Activated naive CD8-positive, alpha-beta T cell treated with anti-CD3 and anti-CD28 coated beads, Interleukin-2, amount 50 U/mL, for 24 hours (primary cell): Measurements from ENCODE around the gene FAM83G.
"Not testable (repeated sequence)": the region's sequence is repeated elsewhere in the genome, so short reads cannot be mapped to it uniquely, and the experiment has no call there.

Experiments used
- ATAC-seq: fragments of 150-1000 bp; cut with Tn5 transposase; one replicate; pipeline ENCODE4 v1.10.0; 2021
- DNase-seq: peaks from one replicate; pipeline ENCODE4 v3.0.0; 2021
- H3K27ac Mint-ChIP-seq: one replicate; pipeline ENCODE4 v1.8.0; 2021; ENCODE audit warnings: mild to moderate bottlenecking, mixed read lengths
- H3K27me3 Mint-ChIP-seq: one replicate; pipeline ENCODE4 v1.8.0; 2021; ENCODE audit warnings: mixed read lengths
- H3K36me3 Mint-ChIP-seq: one replicate; pipeline ENCODE4 v1.8.0; 2021; ENCODE audit warnings: low read depth, mixed read lengths
- H3K4me1 Mint-ChIP-seq: one replicate; pipeline ENCODE4 v1.8.0; 2021; ENCODE audit warnings: mixed read lengths
- H3K4me3 Mint-ChIP-seq: one replicate; pipeline ENCODE4 v1.8.0; 2021; ENCODE audit warnings: mild to moderate bottlenecking, moderate library complexity, mixed read lengths
- H3K9me3 Mint-ChIP-seq: one replicate; pipeline ENCODE4 v1.8.0; 2021; ENCODE audit warnings: mixed read lengths

FAM83G gene, protein sequence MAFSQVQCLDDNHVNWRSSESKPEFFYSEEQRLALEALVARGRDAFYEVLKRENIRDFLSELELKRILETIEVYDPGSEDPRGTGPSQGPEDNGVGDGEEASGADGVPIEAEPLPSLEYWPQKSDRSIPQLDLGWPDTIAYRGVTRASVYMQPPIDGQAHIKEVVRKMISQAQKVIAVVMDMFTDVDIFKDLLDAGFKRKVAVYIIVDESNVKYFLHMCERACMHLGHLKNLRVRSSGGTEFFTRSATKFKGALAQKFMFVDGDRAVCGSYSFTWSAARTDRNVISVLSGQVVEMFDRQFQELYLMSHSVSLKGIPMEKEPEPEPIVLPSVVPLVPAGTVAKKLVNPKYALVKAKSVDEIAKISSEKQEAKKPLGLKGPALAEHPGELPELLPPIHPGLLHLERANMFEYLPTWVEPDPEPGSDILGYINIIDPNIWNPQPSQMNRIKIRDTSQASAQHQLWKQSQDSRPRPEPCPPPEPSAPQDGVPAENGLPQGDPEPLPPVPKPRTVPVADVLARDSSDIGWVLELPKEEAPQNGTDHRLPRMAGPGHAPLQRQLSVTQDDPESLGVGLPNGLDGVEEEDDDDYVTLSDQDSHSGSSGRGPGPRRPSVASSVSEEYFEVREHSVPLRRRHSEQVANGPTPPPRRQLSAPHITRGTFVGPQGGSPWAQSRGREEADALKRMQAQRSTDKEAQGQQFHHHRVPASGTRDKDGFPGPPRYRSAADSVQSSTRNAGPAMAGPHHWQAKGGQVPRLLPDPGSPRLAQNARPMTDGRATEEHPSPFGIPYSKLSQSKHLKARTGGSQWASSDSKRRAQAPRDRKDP

DNA sequence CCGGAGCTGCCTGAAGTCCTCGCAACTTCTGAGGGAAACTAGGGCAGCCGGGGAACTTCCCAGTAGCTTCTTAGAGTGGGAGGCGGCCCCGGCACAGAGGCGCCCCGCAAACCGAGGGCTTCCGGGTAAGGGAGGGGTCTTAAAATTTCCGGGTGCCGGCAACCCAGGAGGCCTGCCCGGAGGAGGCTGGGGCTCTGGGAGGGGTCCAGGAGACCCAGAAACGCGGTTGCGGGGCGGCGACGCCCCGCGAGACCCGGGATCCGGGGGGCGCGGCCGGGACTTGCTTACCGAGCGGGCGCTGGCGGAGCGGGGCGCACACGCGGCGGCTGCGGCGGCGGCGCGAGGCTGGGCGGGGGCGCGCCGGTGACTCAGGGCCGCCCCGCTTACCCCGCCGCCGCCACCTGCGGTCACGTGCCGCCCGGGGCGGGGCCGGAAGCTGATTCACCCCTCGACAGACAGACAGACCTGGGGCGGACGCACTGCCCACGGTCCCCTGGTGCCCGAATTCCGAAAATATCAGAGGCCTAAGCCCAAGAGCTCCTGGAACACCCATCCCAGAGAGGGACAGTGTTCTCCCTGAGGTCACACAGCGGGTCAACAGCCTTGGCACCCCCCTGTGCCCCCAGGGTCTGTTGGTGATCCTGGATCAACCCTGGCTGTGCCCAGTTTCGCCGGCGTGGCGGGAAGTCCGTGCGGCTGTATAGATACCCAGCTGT is at the start of gene FAM83G:
Gene FAM83G, minus strand, starts transcription at position 344 of the 716 bp plus-strand sequence. CDS start 723 bp downstream, outside the sequence.
- H3K27me3 Mint-ChIP-seq = no peaks in the 10 kb centered on the region
- DNase-seq = peak; percentile 91
- H3K4me1 Mint-ChIP-seq = peaks cover 24% of the 10 kb centered on the region

DNA sequence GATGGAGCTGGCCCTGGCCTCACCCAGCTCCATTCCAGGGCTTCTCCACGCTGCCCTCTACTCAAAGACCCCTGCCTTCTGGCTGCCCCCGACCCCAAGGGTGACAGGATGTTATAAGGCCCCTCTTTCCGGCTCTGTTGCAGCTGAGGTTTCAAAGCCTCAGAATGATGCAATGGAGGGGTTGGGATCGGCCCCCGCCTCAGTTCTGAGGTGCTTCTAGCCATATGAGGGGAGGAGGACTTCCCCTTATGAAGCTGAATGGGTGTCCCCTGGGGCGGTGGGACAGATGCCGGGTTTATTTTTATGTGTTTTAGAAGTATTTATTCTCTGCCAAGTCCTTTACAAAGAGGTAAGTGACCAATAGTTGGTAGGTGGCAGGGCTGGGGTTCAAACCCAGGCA is 44.3 kb upstream of the FAM83G start:
- H3K4me1 Mint-ChIP-seq, H3K36me3 Mint-ChIP-seq, H3K27me3 Mint-ChIP-seq, H3K4me3 Mint-ChIP-seq, H3K9me3 Mint-ChIP-seq, DNase-seq, H3K27ac Mint-ChIP-seq, ATAC-seq: not testable (repeated sequence)

More for the DNA sequence above, at the start of gene FAM83G:
- Mint-ChIP-seq H3K27ac (peak within 1 kb of the TSS; percentile 76), H3K36me3 (peaks cover 6% of the 10 kb centered on the region), H3K4me3 (peak within 1 kb of the TSS; percentile 85), H3K9me3 (no peaks in the 10 kb centered on the region)
- peak; percentile 88 for ATAC-seq

DNA sequence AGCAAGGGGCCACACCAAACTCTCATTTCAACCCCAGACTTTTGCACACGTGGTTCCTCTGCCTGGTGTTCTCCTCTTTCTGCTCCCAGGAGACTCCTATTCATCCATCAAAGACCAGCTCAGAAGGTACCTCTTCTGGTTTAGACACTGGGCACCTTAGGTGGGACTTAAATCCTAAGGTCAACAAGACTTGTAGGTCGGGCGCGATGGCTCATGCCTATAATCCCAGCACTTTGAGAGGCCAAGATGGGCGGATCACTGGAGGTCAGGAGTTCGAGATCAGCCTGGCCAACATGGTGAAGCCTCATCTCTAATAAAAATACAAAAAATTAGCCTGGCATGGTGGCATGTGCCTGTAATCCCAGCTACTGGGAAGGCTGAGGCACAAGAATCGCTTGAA is 42.9 kb upstream of the FAM83G start:
- H3K27me3 Mint-ChIP-seq, H3K36me3 Mint-ChIP-seq, H3K9me3 Mint-ChIP-seq, H3K4me3 Mint-ChIP-seq, ATAC-seq, H3K27ac Mint-ChIP-seq, DNase-seq, H3K4me1 Mint-ChIP-seq: not testable (repeated sequence)

DNA sequence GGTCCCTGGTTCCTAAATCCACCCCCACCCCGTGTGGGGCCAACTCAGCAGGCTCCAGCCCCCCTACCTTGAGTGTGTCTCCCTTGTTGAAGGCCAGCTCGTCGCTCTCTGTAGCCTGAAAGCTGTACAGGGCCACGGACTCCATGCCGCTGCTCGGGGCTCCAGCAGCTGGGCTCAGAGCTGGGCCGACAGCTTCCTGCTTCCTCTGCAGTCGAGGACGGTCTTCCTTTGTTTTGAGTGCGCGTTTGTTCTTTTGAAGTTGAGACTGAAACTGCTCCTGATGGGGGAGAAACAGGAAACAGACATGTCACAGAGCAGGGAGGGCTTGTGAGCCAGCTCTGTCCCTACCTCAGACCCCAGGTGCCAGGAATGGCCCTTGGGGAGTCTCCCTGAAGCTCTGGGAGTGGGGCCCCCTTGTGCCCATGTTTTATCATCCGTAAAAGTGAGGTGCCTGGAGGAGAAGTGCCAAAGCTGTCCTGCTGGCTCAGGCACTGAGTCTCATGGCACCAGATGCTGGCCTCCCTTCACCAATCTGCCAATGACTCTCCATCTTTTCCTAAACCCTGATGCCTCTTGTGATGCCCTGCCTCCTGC is 42.3 kb upstream of the FAM83G start, which contains the start of gene GRAP:
Gene GRAP, minus strand, starts transcription at position 176 of the 594 bp plus-strand sequence. Its CDS starts 31 bp downstream, at position 145.
- H3K9me3 Mint-ChIP-seq, H3K27me3 Mint-ChIP-seq, H3K4me1 Mint-ChIP-seq, H3K36me3 Mint-ChIP-seq, DNase-seq, H3K27ac Mint-ChIP-seq, H3K4me3 Mint-ChIP-seq: not testable (repeated sequence)
- ATAC-seq = peak; percentile 51

DNA sequence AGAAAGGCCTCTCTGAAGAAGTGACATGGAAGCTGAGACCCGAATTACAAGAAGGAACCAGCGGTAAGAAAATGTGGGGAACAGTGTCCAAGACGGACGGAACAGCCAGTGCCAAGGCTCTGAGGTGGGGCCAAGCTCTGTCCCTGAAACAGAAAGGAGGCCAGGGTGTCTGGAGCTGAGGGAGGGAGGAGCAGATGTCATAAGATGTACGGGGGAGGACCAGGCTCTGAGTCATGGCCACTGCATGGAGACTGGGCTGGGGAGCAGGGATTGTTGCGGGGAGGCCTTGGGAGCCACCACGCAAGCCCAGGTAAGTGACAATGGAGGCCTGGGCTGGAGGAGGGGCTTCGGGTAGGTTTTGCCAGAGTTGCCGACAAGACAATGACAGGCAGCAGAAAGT is 40.1 kb upstream of the FAM83G start:
- peak; percentile 51 for ATAC-seq
- H3K4me3 Mint-ChIP-seq, DNase-seq, H3K36me3 Mint-ChIP-seq, H3K27me3 Mint-ChIP-seq, H3K4me1 Mint-ChIP-seq, H3K27ac Mint-ChIP-seq, H3K9me3 Mint-ChIP-seq: not testable (repeated sequence)

DNA sequence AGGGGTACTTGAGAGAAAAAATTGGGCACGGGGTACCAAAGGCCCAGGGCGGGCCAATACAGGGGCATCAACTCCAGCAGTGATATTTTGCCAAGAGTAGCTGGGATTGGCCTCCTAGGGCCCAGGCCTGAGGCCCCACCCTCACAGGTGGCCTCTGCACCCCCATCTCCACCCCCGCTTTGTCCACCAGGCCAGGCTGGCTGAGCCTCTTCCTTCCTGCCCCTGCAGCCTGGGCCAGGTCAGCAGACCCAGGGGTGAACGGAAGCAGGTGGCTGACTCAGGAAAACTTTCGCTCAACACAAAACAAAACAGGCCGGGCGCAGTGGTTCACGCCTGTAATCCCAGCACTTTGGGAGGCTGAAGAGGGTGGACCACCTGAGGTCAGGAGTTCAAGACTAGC is 38.5 kb upstream of the FAM83G start:
- not testable (repeated sequence) for DNase-seq, H3K36me3 Mint-ChIP-seq, H3K4me1 Mint-ChIP-seq, H3K4me3 Mint-ChIP-seq, H3K27me3 Mint-ChIP-seq, ATAC-seq, H3K27ac Mint-ChIP-seq, H3K9me3 Mint-ChIP-seq

DNA sequence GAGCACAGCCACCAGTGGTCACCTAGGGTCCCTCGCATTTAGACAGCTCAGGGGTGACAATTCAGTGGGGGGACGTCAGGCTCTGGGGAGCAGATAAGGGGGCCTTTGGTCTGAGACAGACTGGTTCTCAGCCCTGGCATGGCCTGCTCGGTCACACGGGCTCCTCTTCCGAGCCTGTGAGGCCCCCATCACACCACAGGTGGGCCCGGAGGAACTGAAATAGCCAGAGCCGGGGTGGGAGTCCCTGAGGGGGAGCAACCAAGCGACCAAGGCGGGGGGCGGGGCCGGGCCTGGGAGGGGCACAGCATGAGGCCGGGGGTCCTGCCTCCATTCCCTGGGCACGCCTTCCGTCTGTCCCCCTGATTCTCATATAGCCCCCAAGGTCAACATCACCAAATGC is 37.8 kb upstream of the FAM83G start:
- not testable (repeated sequence) for H3K27ac Mint-ChIP-seq, H3K4me1 Mint-ChIP-seq, ATAC-seq, H3K9me3 Mint-ChIP-seq, H3K27me3 Mint-ChIP-seq, H3K4me3 Mint-ChIP-seq, H3K36me3 Mint-ChIP-seq, DNase-seq

DNA sequence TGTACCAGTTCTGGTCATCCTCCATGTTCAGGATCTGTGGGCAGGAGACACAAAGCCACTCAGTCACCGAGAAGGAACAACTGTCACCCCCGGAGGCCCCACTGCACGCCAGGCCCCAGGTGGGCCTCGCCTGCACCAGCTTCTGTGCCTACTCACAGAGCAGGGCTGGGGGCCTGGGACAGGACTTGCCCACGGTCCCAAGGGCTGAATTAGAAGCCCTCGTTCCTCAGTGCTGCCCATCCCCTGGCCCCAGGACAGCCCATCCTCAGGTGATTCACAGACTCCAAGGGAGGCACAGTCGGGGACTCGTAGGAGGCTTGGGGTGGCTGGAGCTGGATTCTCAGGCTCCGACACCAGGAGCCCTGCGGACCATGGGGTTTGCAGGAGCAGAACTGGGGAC is 37.3 kb upstream of the FAM83G start:
- not testable (repeated sequence) for H3K9me3 Mint-ChIP-seq

DNA sequence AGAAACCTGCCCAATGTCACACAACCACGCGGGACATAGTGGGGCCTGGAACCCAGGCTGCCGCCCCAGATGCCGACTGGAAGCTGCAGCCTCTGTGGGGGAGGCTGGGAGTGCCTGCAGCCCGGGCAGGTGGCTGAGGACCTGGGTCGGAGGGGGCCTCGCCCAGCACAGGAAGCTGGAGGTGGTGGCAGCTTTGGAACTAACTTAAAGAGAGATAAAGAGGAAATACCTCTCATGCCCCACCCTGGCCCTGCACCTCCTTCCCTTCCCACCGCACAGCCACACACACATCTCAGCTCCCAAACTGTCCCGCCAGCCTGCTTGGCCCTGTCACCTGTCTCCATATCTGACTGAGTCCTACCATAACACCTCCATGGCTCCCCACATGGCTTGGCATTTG is 35.8 kb upstream of the FAM83G start:
- H3K27me3 Mint-ChIP-seq, H3K4me1 Mint-ChIP-seq, H3K4me3 Mint-ChIP-seq, H3K9me3 Mint-ChIP-seq, H3K36me3 Mint-ChIP-seq, DNase-seq, ATAC-seq: not testable (repeated sequence)
- peak overlapping the region; percentile 60 for H3K27ac Mint-ChIP-seq

More for the DNA sequence above, 37.3 kb upstream of the FAM83G start:
- H3K4me3 Mint-ChIP-seq, H3K27me3 Mint-ChIP-seq, H3K4me1 Mint-ChIP-seq, ATAC-seq, H3K27ac Mint-ChIP-seq, H3K36me3 Mint-ChIP-seq, DNase-seq: not testable (repeated sequence)

DNA sequence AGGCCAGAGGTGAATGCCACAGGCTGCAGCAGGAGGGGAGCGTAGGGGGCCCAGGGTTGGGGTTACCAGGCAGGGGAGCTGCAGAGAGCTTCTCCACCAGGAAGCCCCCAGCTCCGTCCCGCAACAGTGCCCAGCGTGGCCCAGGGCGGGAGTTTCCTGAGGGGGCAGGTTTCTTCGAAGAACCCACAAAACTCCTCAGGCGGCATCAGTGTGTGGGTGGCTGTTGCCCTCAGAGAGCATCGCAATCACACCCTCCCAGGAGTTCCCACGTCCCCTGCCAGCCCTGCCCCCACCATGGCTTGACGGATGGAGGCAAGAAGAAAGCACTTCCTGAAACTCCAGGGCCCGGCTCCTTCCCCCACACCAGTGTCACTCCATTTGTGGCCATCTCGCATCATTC is 34.2 kb upstream of the FAM83G start:
- H3K4me1 Mint-ChIP-seq = not testable (repeated sequence)

DNA sequence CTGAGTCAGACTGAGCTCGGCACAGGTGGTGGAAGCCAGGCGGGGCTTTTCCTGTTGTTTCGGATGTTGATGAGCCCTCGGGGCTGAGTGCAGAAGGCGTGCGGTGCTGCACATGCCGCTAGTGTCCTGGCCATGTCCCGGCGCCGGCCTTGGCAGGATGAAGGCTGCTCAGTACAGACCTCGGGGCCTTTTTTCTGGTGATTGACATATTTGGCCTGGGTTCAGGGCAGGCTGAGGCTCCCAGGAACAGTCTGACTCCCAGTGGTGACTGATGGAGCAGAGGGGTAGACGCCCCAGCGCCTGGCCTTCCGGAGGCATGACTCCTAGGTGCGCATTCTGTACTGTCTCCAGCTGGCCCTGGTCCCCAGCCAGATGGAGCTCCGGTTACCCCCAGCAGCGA is 33.4 kb upstream of the FAM83G start:
- not testable (repeated sequence) for DNase-seq, H3K9me3 Mint-ChIP-seq, H3K27me3 Mint-ChIP-seq, H3K4me1 Mint-ChIP-seq, H3K36me3 Mint-ChIP-seq, H3K4me3 Mint-ChIP-seq, H3K27ac Mint-ChIP-seq
- peak; percentile 8 for ATAC-seq

More for the DNA sequence above, 34.2 kb upstream of the FAM83G start:
- not testable (repeated sequence) for H3K27me3 Mint-ChIP-seq, H3K27ac Mint-ChIP-seq, H3K9me3 Mint-ChIP-seq, H3K4me3 Mint-ChIP-seq, H3K36me3 Mint-ChIP-seq, DNase-seq
- ATAC-seq = peak; percentile 45

DNA sequence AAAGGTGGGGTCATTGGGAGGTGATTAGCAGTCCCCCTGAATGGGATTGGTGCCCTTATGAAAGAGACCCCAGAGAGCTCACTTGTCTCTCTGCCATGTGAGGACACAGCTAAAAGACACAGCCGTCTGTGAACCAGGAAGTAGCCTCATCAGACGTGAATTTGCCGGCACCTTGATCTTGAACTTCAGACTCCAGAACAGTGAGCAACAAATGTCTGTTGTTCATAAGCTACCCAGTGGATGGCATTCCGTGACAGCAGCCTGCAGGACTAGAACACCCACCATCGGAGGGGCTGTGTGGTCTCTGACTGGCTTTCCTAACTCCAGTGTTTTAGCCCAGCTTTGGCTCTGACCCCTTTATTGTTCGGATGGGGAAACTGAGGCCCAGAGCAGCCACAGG is 33.0 kb upstream of the FAM83G start:
- ATAC-seq, H3K4me1 Mint-ChIP-seq, H3K27me3 Mint-ChIP-seq, H3K9me3 Mint-ChIP-seq, H3K27ac Mint-ChIP-seq, DNase-seq, H3K36me3 Mint-ChIP-seq, H3K4me3 Mint-ChIP-seq: not testable (repeated sequence)

DNA sequence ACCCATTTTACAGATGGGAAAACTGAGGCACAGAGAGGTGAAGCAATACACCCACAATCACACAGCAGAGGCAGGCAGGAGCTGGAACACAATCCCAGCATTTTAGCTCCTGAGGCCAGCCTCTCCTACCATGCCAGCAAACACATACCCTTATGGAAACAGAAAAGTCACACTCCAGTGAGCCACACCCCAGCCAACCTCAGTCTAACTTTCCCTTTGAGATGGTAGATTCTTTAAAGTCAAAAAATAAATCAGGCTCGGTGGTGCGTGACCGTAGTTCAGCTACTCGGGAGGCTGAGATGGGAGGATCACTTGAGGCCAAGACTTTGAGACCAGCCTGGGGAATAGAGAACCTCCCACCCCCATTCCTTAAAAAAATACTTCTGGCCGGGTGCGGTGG is 31.6 kb upstream of the FAM83G start:
- not testable (repeated sequence) for H3K27ac Mint-ChIP-seq, ATAC-seq, H3K4me3 Mint-ChIP-seq

DNA sequence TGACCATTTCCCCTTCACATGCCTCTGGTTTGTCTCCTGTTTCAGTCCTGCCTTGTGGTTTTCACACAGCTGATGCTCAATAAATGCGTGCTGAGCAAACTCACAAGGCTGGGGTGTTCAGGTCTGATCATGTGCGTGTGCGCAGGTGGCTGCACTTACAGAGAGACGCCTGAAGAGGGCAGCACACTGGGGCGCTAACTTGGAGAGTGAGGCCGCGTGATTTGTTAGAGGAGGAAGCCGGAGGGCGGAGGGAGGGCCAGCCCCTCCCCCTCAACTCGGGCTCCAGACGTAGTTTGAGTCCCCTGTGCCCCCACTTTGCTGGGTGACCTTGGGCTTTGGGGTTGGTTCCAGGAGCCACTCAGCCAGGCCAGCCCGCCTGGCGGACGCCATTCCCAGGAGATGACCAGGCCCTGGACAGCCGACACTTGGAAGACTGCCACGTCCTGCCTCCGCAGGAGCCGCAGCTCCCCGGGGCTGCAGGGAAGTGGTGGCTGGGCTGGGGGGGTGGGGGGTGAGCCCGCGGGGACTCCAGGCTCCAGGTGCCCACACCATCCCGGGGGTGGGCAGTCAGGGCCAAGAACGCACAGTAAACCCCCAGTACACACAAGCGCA is 27.9 kb upstream of the FAM83G start:
- peak; percentile 74 for ATAC-seq
- not testable (repeated sequence) for H3K27ac Mint-ChIP-seq

More for the DNA sequence above, 31.6 kb upstream of the FAM83G start:
- not testable (repeated sequence) for H3K4me1 Mint-ChIP-seq, DNase-seq, H3K27me3 Mint-ChIP-seq, H3K36me3 Mint-ChIP-seq, H3K9me3 Mint-ChIP-seq

More for the DNA sequence above, 27.9 kb upstream of the FAM83G start:
- not testable (repeated sequence) for DNase-seq, H3K27me3 Mint-ChIP-seq, H3K9me3 Mint-ChIP-seq, H3K36me3 Mint-ChIP-seq, H3K4me3 Mint-ChIP-seq, H3K4me1 Mint-ChIP-seq
